C4-2B (cell line): ENCODE measurements around the gene PRUNE2.

Experiments
- ZFX ChIP-seq: fragments of 450-650 bp; IDR thresholded peaks from 2 replicates; pipeline ENCODE4 v1.6.1; 2017
- TF ChIP-seq, protein P1 (sequence below): fragments of 450-650 bp; conservative IDR thresholded peaks from 2 replicates; pipeline ENCODE4 v1.5.1; 2017; ENCODE audit warnings: mild to moderate bottlenecking

- TF ChIP-seq, protein P1, sequence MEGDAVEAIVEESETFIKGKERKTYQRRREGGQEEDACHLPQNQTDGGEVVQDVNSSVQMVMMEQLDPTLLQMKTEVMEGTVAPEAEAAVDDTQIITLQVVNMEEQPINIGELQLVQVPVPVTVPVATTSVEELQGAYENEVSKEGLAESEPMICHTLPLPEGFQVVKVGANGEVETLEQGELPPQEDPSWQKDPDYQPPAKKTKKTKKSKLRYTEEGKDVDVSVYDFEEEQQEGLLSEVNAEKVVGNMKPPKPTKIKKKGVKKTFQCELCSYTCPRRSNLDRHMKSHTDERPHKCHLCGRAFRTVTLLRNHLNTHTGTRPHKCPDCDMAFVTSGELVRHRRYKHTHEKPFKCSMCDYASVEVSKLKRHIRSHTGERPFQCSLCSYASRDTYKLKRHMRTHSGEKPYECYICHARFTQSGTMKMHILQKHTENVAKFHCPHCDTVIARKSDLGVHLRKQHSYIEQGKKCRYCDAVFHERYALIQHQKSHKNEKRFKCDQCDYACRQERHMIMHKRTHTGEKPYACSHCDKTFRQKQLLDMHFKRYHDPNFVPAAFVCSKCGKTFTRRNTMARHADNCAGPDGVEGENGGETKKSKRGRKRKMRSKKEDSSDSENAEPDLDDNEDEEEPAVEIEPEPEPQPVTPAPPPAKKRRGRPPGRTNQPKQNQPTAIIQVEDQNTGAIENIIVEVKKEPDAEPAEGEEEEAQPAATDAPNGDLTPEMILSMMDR, result no peak
- no peak for TF ChIP-seq ZFX
Measured at GRCh38 chr9:76729116-76729515, 176.8 kb downstream of the PRUNE2 start.
